H1 (cell line): Measurements from ENCODE around the gene MIF4GD. TPM values are rescaled to one million over a fixed set of nuclear protein-coding genes. Genes with fewer than 3 reads are reported as not detected.
A peak's percentile ranks its signal among the peaks of the same experiment; 100 is the strongest.

ENCODE experiments used
- BCL11A ChIP-seq, 2 experiments: IDR thresholded peaks; one replicate each; pipeline ENCODE4 v1.6.1; 2011; ENCODE audit warnings: low read depth in 2 of 2, low read length in 2 of 2, mild to moderate bottlenecking in 2 of 2
- BRCA1 ChIP-seq: IDR thresholded peaks from 2 replicates; pipeline ENCODE4 v1.6.1; 2012; ENCODE audit warnings: low read depth, low read length, improper control_type of control experiment
- CBX5 ChIP-seq: fragments of 300-800, 300-1000 bp; sonication (generic); IDR thresholded peaks from 2 replicates; pipeline ENCODE4 v1.7.1; 2016; ENCODE audit warnings: antibody characterized with exemption, low read length, low read depth
- CREB1 ChIP-seq: IDR thresholded peaks from 2 replicates; pipeline ENCODE4 v1.6.1; 2012; ENCODE audit warnings: inconsistent platforms
- HDAC2 ChIP-seq, 2 experiments: fragments of 300-600 bp in 1 of 2; sonication (generic) in 1 of 2; IDR thresholded peaks; 2 replicates each; pipeline ENCODE4 v1.6.1; 2011 to 2012; ENCODE audit warnings: low read depth in 2 of 2, low read length in 2 of 2, mild to moderate bottlenecking in 2 of 2, moderate library complexity in 2 of 2, borderline replicate concordance in 1 of 2, inconsistent platforms in 1 of 2
- JUN ChIP-seq: IDR thresholded peaks from 2 replicates; pipeline ENCODE4 v1.6.1; 2011; ENCODE audit warnings: low read depth, mild to moderate bottlenecking, improper control_type of control experiment, low read length
- KDM1A ChIP-seq: fragments of 200-600, 300-600 bp; sonication (generic); IDR thresholded peaks from 2 replicates; pipeline ENCODE4 v1.7.1; 2016; ENCODE audit warnings: mild to moderate bottlenecking, low read length, borderline replicate concordance
- KDM4A ChIP-seq: IDR thresholded peaks from one replicate; pipeline ENCODE4 v1.7.1; 2012; ENCODE audit warnings: low read depth, mild to moderate bottlenecking, moderate library complexity, low read length, inconsistent platforms; ENCODE audit not compliant: severe bottlenecking
- KDM5A ChIP-seq: fragments of 200-600 bp; IDR thresholded peaks from 2 replicates; pipeline ENCODE4 v1.7.1; 2012; ENCODE audit warnings: mild to moderate bottlenecking, low read length, inconsistent platforms, mixed read lengths
- NRF1 ChIP-seq: IDR thresholded peaks from 2 replicates; pipeline ENCODE4 v1.6.1; 2011; ENCODE audit warnings: mild to moderate bottlenecking, low read depth, low read length, improper control_type of control experiment
- PHF8 ChIP-seq: fragments of 200-600 bp; sonication (generic); conservative IDR thresholded peaks from 2 replicates; pipeline ENCODE4 v1.7.1; 2012; ENCODE audit warnings: low read depth, mild to moderate bottlenecking, inconsistent platforms, low read length, moderate library complexity
- POLR2A ChIP-seq, 2 experiments: IDR thresholded peaks; 1 replicate in 1 of 2; 2 replicates in 1 of 2; pipeline ENCODE4 v1.6.1; 2011; ENCODE audit warnings: low read depth in 2 of 2, low read length in 2 of 2, mild to moderate bottlenecking in 2 of 2; ENCODE audit errors: control extremely low read depth in 1 of 2
- POLR2AphosphoS5 ChIP-seq: IDR thresholded peaks from 2 replicates; pipeline ENCODE4 v1.6.1; 2011; ENCODE audit warnings: low read depth, low read length
- POU5F1 ChIP-seq: IDR thresholded peaks from 2 replicates; pipeline ENCODE4 v1.6.1; 2011; ENCODE audit warnings: low read depth, mild to moderate bottlenecking, low read length, moderate library complexity
- RNF2 ChIP-seq: fragments of 200-900, 300-1000 bp; sonication (generic); IDR thresholded peaks from 2 replicates; pipeline ENCODE4 v1.7.1; 2016; ENCODE audit warnings: borderline replicate concordance, low read depth, mild to moderate bottlenecking, antibody characterized with exemption, low read length; ENCODE audit not compliant: poor library complexity, severe bottlenecking; ENCODE audit errors: missing control alignments
- RXRA ChIP-seq: IDR thresholded peaks from 2 replicates; pipeline ENCODE4 v1.6.1; 2011; ENCODE audit warnings: low read depth, mild to moderate bottlenecking, low read length, moderate library complexity; ENCODE audit not compliant: insufficient read depth
- SIRT6 ChIP-seq: IDR thresholded peaks from one replicate; pipeline ENCODE4 v1.7.1; 2012; ENCODE audit warnings: low read length, inconsistent platforms
- SP1 ChIP-seq: IDR thresholded peaks from 2 replicates; pipeline ENCODE4 v1.6.1; 2011; ENCODE audit warnings: low read depth, low read length
- SP4 ChIP-seq: IDR thresholded peaks from 2 replicates; pipeline ENCODE4 v1.6.1; 2012; ENCODE audit warnings: low read length, inconsistent platforms
- SRF ChIP-seq: IDR thresholded peaks from 2 replicates; pipeline ENCODE4 v1.6.1; 2011; ENCODE audit warnings: mild to moderate bottlenecking, low read depth, low read length, moderate library complexity
- TAF7 ChIP-seq: optimal IDR thresholded peaks from 2 replicates; pipeline ENCODE3; 2011; ENCODE audit warnings: low read depth, mild to moderate bottlenecking, inconsistent platforms, low read length, moderate library complexity, borderline replicate concordance
- TCF12 ChIP-seq: IDR thresholded peaks from 2 replicates; pipeline ENCODE4 v1.6.1; 2011; ENCODE audit warnings: low read depth, mild to moderate bottlenecking, low read length
- ZNF274 ChIP-seq: IDR thresholded peaks from 2 replicates; pipeline ENCODE4 v1.7.0; 2012; ENCODE audit warnings: low read length, borderline replicate concordance; ENCODE audit errors: extremely low read depth
- polyA plus RNA-seq, 7 experiments: library from polyadenylated mRNA; depleted of rRNA in 3 of 7; stranded (reverse) in 5 of 7; unstranded in 2 of 7; fragments of >200 nt in 5 of 7; fragments of 200-250 nt in 2 of 7; gene quantifications; 1 replicate in 5 of 7; 2 replicates in 1 of 7; 4 replicates in 1 of 7; pipeline versions ENCODE4 v1.2.1 to v1.2.3, GENCODE V29; 2011 to 2013; ENCODE audit warnings: missing spikeins in 2 of 7, mixed read lengths in 2 of 7
- total RNA-seq: library from RNA; stranded (reverse); fragmentation: NEBNext Ultra II Directional; extraction: Animal tissue kit (Norgen Biotek cat#: 25700); gene quantifications from 2 replicates; pipeline ENCODE4 v1.2.1, GENCODE V29; 2021
- TF ChIP-seq, protein P1 (sequence below): IDR thresholded peaks from 2 replicates; pipeline ENCODE4 v1.6.1; 2012; ENCODE audit warnings: low read length, inconsistent platforms

The MIF4GD gene
- total and polyA plus RNA-seq, 2 of the 8 experiments (the other 6 are each of a cell fraction or from before 2014, with no cell fraction given), result 16.1 to 51.1 TPM

DNA sequence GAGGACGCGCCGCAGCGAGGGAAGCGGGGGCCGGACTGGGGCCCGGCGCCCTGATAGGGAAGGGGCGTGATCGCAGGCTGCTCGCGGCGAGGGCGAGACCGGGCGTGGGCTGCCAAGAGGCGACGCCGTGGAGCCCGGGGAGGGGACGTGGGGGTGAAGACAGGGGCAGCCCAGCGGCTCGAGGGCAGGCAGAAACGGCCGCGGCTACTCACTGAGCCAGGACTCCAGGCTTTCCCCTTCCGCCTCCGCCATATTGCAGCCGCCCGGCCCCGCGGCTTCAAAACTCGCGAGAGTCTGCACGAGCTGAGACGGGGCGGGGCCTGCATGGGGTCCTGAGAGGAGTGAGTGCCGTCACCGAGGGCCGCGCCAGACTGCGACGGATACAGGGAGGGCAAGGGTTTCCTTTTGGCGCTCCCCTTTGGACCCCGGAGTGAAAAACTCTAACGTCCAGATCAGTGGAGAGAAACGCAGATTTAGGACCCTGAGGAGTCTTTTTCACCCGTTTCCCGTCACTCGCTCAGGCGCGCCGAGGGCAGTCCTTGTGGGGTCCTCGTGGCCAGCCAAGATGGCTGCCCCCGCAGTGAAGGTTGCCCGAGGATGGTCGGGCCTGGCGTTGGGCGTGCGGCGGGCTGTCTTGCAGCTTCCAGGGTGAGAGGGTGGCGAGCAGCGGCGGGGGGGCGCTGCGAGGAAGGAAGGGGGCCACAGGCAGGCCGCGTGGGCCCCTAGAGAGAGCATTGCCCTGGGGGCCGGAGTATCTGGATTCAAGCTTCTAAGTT lies 9.5 kb downstream of the MIF4GD start, which contains the start of the genes GGA3 and MRPS7 (continued):
- TF ChIP-seq KDM1A (no peak), NRF1 (no peak), POLR2A (IDR thresholded peaks at IDR 0.05; ENCODE audit: control extremely low read depth in 1 of 2, low read depth in 2 of 2, low read length in 2 of 2) (peak; percentile 85 to 92), POLR2AphosphoS5 (peak; percentile 89), CBX5 (no peak), KDM5A (peak; percentile 96), POU5F1 (no peak), TCF12 (no peak), SIRT6 (no peak), RXRA (no peak), RNF2 (no peak), CREB1 (peak; percentile 87), SP1 (0 out of 2 replicates have a peak, but pooled peaks have one; percentile 31), TAF7 (peak; percentile 89), HDAC2 (IDR thresholded peaks at IDR 0.05; ENCODE audit: borderline replicate concordance in 1 of 2, low read depth in 2 of 2, low read length in 2 of 2) (0 out of 4 replicates have a peak, but pooled peaks of 1 of the 2 experiments have one; percentile 50), BRCA1 (peak; percentile 89), BCL11A (IDR thresholded peaks at IDR 0.05; ENCODE audit: low read depth in 2 of 2, low read length in 2 of 2) (no peak), KDM4A (no peak), ZNF274 (no peak), PHF8 (peak; percentile 89), JUN (no peak), SRF (no peak), SP4 (peak; percentile 99)
- TF ChIP-seq, protein P1, sequence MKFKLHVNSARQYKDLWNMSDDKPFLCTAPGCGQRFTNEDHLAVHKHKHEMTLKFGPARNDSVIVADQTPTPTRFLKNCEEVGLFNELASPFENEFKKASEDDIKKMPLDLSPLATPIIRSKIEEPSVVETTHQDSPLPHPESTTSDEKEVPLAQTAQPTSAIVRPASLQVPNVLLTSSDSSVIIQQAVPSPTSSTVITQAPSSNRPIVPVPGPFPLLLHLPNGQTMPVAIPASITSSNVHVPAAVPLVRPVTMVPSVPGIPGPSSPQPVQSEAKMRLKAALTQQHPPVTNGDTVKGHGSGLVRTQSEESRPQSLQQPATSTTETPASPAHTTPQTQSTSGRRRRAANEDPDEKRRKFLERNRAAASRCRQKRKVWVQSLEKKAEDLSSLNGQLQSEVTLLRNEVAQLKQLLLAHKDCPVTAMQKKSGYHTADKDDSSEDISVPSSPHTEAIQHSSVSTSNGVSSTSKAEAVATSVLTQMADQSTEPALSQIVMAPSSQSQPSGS, result peak; percentile 67; the same call in 1 of the 2 replicates
